GM23338 (cell line): ENCODE measurements around the gene CDH4. TPM values are rescaled to one million over a fixed set of nuclear protein-coding genes. Genes with fewer than 3 reads are reported as not detected.

Experiments
- ATAC-seq: fragments of 200-7000 bp; cut with Tn5 transposase; 3 replicates; pipeline ENCODE4 v1.9.1; 2020
- DNase-seq: peaks from one replicate; pipeline ENCODE4 v3.0.0-alpha.2; 2015; ENCODE audit warnings: low spot score
- H2AFZ ChIP-seq: fragments of 200-600 bp; sonication (generic); 2 replicates; pipeline ENCODE4 v1.8.0; 2016; ENCODE audit warnings: antibody characterized with exemption, mild to moderate bottlenecking, moderate library complexity
- H3F3A ChIP-seq: fragments of 200-600 bp; sonication (generic); replicated peaks from 2 replicates; pipeline ENCODE4 v1.8.0; 2017; ENCODE audit warnings: antibody characterized with exemption, mixed run types, low read depth
- H3K27ac ChIP-seq: fragments of 200-600 bp; sonication (generic); 2 replicates; pipeline ENCODE4 v1.6.1; 2016; ENCODE audit warnings: low read depth
- H3K27me3 ChIP-seq: fragments of 200-600 bp; sonication (generic); 2 replicates; pipeline ENCODE4 v1.8.0; 2016; ENCODE audit warnings: mild to moderate bottlenecking, mixed run types, moderate library complexity; ENCODE audit not compliant: insufficient read depth
- H3K36me3 ChIP-seq: fragments of 200-600 bp; sonication (generic); 2 replicates; pipeline ENCODE4 v1.8.0; 2016; ENCODE audit warnings: mild to moderate bottlenecking; ENCODE audit not compliant: insufficient read depth
- H3K4me1 ChIP-seq: fragments of 200-600 bp; sonication (generic); 2 replicates; pipeline ENCODE4 v1.8.0; 2016; ENCODE audit warnings: mild to moderate bottlenecking, moderate library complexity; ENCODE audit not compliant: insufficient read depth
- H3K4me2 ChIP-seq: fragments of 200-600 bp; sonication (generic); 2 replicates; pipeline ENCODE4 v1.7.1; 2017; ENCODE audit warnings: mixed run types
- H3K4me3 ChIP-seq: fragments of 200-600 bp; sonication (generic); 2 replicates; pipeline ENCODE4 v1.6.1; 2016; ENCODE audit warnings: mixed run types
- H3K79me2 ChIP-seq: fragments of 200-600 bp; sonication (generic); replicated peaks from 2 replicates; pipeline ENCODE4 v1.8.0; 2017; ENCODE audit warnings: mild to moderate bottlenecking; ENCODE audit not compliant: insufficient read depth
- H3K9me2 ChIP-seq: fragments of 200-600 bp; sonication (generic); 2 replicates; pipeline ENCODE4 v1.8.0; 2017; ENCODE audit not compliant: insufficient read depth
- H4K20me1 ChIP-seq: fragments of 200-600 bp; sonication (generic); replicated peaks from 2 replicates; pipeline ENCODE4 v1.8.0; 2017; ENCODE audit warnings: mild to moderate bottlenecking; ENCODE audit not compliant: insufficient read depth
- H3K27ac Mint-ChIP-seq: 2 replicates; pipeline ENCODE4 v1.8.0; 2020; ENCODE audit warnings: inconsistent platforms, mild to moderate bottlenecking, moderate library complexity, mixed read lengths
- H3K27me3 Mint-ChIP-seq: 3 replicates; pipeline ENCODE4 v1.8.0; 2022; ENCODE audit warnings: low read depth, mild to moderate bottlenecking, moderate library complexity, mixed read lengths, inconsistent platforms; ENCODE audit not compliant: insufficient read depth, poor library complexity
- H3K36me3 Mint-ChIP-seq: 3 replicates; pipeline ENCODE4 v1.8.0; 2021; ENCODE audit warnings: low read depth, mild to moderate bottlenecking, inconsistent platforms, moderate library complexity, mixed read lengths
- H3K4me1 Mint-ChIP-seq: 3 replicates; pipeline ENCODE4 v1.8.0; 2020; ENCODE audit warnings: mild to moderate bottlenecking, inconsistent platforms, mixed read lengths
- H3K4me3 Mint-ChIP-seq: 3 replicates; pipeline ENCODE4 v1.8.0; 2021; ENCODE audit warnings: moderate library complexity, mild to moderate bottlenecking, inconsistent platforms, mixed read lengths
- H3K9me3 Mint-ChIP-seq: 3 replicates; pipeline ENCODE4 v1.8.0; 2020; ENCODE audit warnings: moderate library complexity, mild to moderate bottlenecking, inconsistent platforms, mixed read lengths
- CREB1 ChIP-seq: fragments of 250-450 bp; sonication (Bioruptor Pico); IDR thresholded peaks from 2 replicates; pipeline ENCODE4 v1.5.0; 2020; ENCODE audit warnings: low read depth, mild to moderate bottlenecking, moderate library complexity
- CTCF ChIP-seq, 2 experiments: fragments of 200-600 bp in 1 of 2; sonication (generic) in 1 of 2; conservative IDR thresholded peaks; 2 replicates each; pipeline versions ENCODE4 v1.5.1 to v1.6.1; 2016 to 2017; ENCODE audit warnings: antibody characterized with exemption in 2 of 2, low read depth in 2 of 2, mild to moderate bottlenecking in 2 of 2, moderate library complexity in 1 of 2
- ETS1 ChIP-seq: IDR thresholded peaks from 2 replicates; pipeline ENCODE4 v1.6.1; 2016; ENCODE audit warnings: antibody characterized with exemption
- EZH2 ChIP-seq: fragments of 200-600 bp; sonication (generic); IDR thresholded peaks from one replicate; pipeline ENCODE4 v1.8.0; 2017; ENCODE audit warnings: antibody characterized with exemption, mild to moderate bottlenecking, low read depth; ENCODE audit not compliant: unreplicated experiment
- JUNB ChIP-seq: IDR thresholded peaks from one replicate; pipeline ENCODE4 v1.6.1; 2016; ENCODE audit warnings: antibody characterized with exemption; ENCODE audit not compliant: unreplicated experiment
- NANOG ChIP-seq: IDR thresholded peaks from 2 replicates; pipeline ENCODE4 v1.6.1; 2016; ENCODE audit warnings: antibody characterized with exemption, borderline replicate concordance
- POLR2AphosphoS5 ChIP-seq: IDR thresholded peaks from 2 replicates; pipeline ENCODE4 v1.6.1; 2016; ENCODE audit warnings: antibody characterized with exemption, low read depth
- STAT1 ChIP-seq: IDR thresholded peaks from one replicate; pipeline ENCODE4 v1.6.1; 2016; ENCODE audit warnings: antibody characterized with exemption; ENCODE audit not compliant: unreplicated experiment
- ZNF114 ChIP-seq: fragments of 250-450 bp; sonication (Bioruptor Pico); IDR thresholded peaks from 2 replicates; pipeline ENCODE4 v1.5.0; 2020; ENCODE audit warnings: mild to moderate bottlenecking, moderate library complexity
- ZNF331 ChIP-seq: fragments of 250-450 bp; sonication (Bioruptor Pico); IDR thresholded peaks from 2 replicates; pipeline ENCODE4 v1.5.0; 2020; ENCODE audit warnings: low read depth, mild to moderate bottlenecking, moderate library complexity
- ZNF462 ChIP-seq: fragments of 250-450 bp; sonication (Bioruptor Pico); IDR thresholded peaks from 2 replicates; pipeline ENCODE4 v1.5.0; 2020; ENCODE audit warnings: mild to moderate bottlenecking, moderate library complexity
- polyA plus RNA-seq: library from polyadenylated mRNA; unstranded; fragments of >200 nt; fragmentation: Nextera tagmentation; extraction: Ambion mirVana; gene quantifications from 2 replicates; pipeline ENCODE4 v1.2.1, GENCODE V29; 2016
- total RNA-seq: library from RNA; depleted of rRNA; stranded (reverse); fragments of >200 nt; shearing (Covaris generic); gene quantifications from 2 replicates; pipeline ENCODE4 v1.2.3, GENCODE V29; 2014

CDH4 gene
- total and polyA plus RNA-seq, 2 experiments from 2014 or later, result 1.2 to 4.2 TPM

GRCh38 chr20:61700595-61701140 lies 448.6 kb downstream of the CDH4 start:
- H2AFZ ChIP-seq, result no peak overlapping the region
- H3K4me3 ChIP-seq, result no peak overlapping the region
- Mint-ChIP-seq H3K27me3 (peaks cover 18% of the 10 kb centered on the region), H3K4me3 (no peak overlapping the region), H3K36me3 (no peaks in the 10 kb centered on the region), H3K9me3 (no peaks in the 10 kb centered on the region), H3K4me1 (no peaks in the 10 kb centered on the region), H3K27ac (no peak overlapping the region)
- H3K79me2 ChIP-seq, result no peaks in the 10 kb centered on the region
- H3K27ac ChIP-seq, result no peak overlapping the region
- H3K4me1 ChIP-seq, result no peaks in the 10 kb centered on the region
- H3F3A ChIP-seq, result no peaks in the 10 kb centered on the region
- H3K4me2 ChIP-seq, result no peak overlapping the region
- no peaks in the 10 kb centered on the region for H3K27me3 ChIP-seq
- no peak for TF ChIP-seq ETS1
- TF ChIP-seq ZNF114 (CRISPR knock-in tag), result no peak
- TF ChIP-seq NANOG, result no peak
- TF ChIP-seq JUNB, result no peak
- TF ChIP-seq STAT1, result no peak
- TF ChIP-seq CREB1 (CRISPR knock-in tag), result no peak
- no peak for TF ChIP-seq POLR2AphosphoS5
- H3K9me2 ChIP-seq, result no peaks in the 10 kb centered on the region
- no peaks in the 10 kb centered on the region for H4K20me1 ChIP-seq
- DNase-seq (no peak), ATAC-seq (no peak)
- H3K36me3 ChIP-seq, result no peaks in the 10 kb centered on the region

- H3K4me3 ChIP-seq, result no peak overlapping the region
- no peak overlapping the region for H3K27ac ChIP-seq
- no peaks in the 10 kb centered on the region for H3K36me3 ChIP-seq
- H2AFZ ChIP-seq, result no peak overlapping the region
- Mint-ChIP-seq H3K27ac (no peak overlapping the region), H3K9me3 (no peaks in the 10 kb centered on the region), H3K36me3 (no peaks in the 10 kb centered on the region), H3K4me3 (no peak overlapping the region), H3K4me1 (no peaks in the 10 kb centered on the region), H3K27me3 (peaks cover 22% of the 10 kb centered on the region)
- no peaks in the 10 kb centered on the region for H3F3A ChIP-seq
- DNase-seq (no peak), ATAC-seq (no peak)
- TF ChIP-seq STAT1, result no peak
- no peak for TF ChIP-seq ZNF114 (CRISPR knock-in tag)
- no peak for TF ChIP-seq ZNF462
- no peak for TF ChIP-seq EZH2
- no peak for TF ChIP-seq NANOG
- no peak for TF ChIP-seq CTCF (conservative IDR thresholded peaks at IDR 0.05; ENCODE audit: low read depth in 2 of 2)
- TF ChIP-seq ZNF331 (CRISPR knock-in tag), result no peak
- TF ChIP-seq CREB1 (CRISPR knock-in tag), result no peak
- TF ChIP-seq ETS1, result no peak
- no peak for TF ChIP-seq JUNB
- no peaks in the 10 kb centered on the region for H3K79me2 ChIP-seq
- H4K20me1 ChIP-seq, result no peaks in the 10 kb centered on the region
- H3K9me2 ChIP-seq, result no peaks in the 10 kb centered on the region
- no peaks in the 10 kb centered on the region for H3K4me1 ChIP-seq
- H3K27me3 ChIP-seq, result no peaks in the 10 kb centered on the region
- no peak overlapping the region for H3K4me2 ChIP-seq
These were observed 449.3 kb downstream of the CDH4 start for GRCh38 chr20:61701401-61701800.
